Measurements from ENCODE around the gene IFFO2.

DNA sequence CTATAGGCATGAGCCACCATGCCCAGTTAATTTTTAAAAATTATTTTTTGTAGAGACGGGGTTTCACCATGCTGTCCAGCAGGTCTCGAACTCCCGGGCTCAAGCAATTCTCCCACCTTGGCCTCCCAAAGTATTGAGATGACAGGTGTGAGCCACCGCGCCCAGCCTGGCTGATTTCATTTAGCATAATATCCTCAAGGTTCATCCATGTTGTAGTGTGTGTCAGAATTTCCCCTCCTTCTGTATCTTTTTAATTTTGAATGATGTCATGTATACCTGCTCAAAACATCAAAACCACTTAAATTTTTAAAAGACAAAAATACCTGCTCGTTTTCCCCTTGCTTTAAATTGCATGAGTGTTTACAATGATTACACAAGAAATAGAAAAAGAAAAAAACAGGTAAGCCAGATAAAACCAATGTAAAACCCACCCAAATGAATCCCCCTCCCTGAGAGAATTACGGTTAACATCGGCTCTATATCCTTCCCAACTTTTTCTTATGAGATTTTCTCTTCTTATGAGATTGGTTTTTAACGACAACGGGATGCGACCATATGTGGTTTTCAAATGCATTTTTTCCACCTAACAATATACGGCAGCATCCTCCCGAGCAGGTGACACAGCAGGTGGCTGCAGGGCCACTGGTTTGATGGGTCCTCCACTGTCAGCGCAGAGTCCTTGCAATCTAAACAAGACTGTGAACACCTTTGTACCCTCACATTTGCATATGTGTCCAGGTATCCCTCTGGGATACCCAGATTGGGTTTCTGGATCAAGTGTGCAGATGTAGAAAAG lies 22.1 kb downstream of the IFFO2 start:
- TF ChIP-seq, protein P1, sequence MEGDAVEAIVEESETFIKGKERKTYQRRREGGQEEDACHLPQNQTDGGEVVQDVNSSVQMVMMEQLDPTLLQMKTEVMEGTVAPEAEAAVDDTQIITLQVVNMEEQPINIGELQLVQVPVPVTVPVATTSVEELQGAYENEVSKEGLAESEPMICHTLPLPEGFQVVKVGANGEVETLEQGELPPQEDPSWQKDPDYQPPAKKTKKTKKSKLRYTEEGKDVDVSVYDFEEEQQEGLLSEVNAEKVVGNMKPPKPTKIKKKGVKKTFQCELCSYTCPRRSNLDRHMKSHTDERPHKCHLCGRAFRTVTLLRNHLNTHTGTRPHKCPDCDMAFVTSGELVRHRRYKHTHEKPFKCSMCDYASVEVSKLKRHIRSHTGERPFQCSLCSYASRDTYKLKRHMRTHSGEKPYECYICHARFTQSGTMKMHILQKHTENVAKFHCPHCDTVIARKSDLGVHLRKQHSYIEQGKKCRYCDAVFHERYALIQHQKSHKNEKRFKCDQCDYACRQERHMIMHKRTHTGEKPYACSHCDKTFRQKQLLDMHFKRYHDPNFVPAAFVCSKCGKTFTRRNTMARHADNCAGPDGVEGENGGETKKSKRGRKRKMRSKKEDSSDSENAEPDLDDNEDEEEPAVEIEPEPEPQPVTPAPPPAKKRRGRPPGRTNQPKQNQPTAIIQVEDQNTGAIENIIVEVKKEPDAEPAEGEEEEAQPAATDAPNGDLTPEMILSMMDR (IDR thresholded peaks at IDR 0.05; ENCODE audit: extremely low read depth in 1 of 2, insufficient read depth in 1 of 2, low read depth in 1 of 2, low read length in 2 of 2) = no peak
- TF ChIP-seq EZH2 (IDR thresholded peaks at IDR 0.05; ENCODE audit: borderline replicate concordance, low read depth, low read length, severe bottlenecking) (no peak), POLR2AphosphoS5 (IDR thresholded peaks at IDR 0.05; ENCODE audit: insufficient read depth, low read depth, low read length) (no peak), POLR2A (IDR thresholded peaks at IDR 0.05; ENCODE audit: low read depth, low read length) (no peak)
